ENCODE measurements around the gene PIGB.
"Not testable (repeated sequence)": the region's sequence is repeated elsewhere in the genome, so short reads cannot be mapped to it uniquely, and the experiment has no call there.

Gene PIGB

GRCh38 chr15:55302801-55303200 is 16.2 kb upstream of the PIGB start:
- DNase-seq: not testable (repeated sequence)

GRCh38 chr15:55319537-55320237 is 665 bp downstream of the PIGB start:
- DNase-seq: no peak

- DNase-seq: no peak
Observed at GRCh38 chr15:55320238-55320550, 1.2 kb downstream of the PIGB start.

GRCh38 chr15:55320963-55321362 is 1.9 kb downstream of the PIGB start:
- DNase-seq: no peak

GRCh38 chr15:55322467-55322866 is 3.4 kb downstream of the PIGB start:
- no peak for DNase-seq

- DNase-seq: no peak
Observed at GRCh38 chr15:55327387-55327786, 8.4 kb downstream of the PIGB start.

- DNase-seq: no peak
Observed at GRCh38 chr15:55334371-55334770, 15.3 kb downstream of the PIGB start.

- no peak for DNase-seq
Observed at GRCh38 chr15:55334997-55335396, 16.0 kb downstream of the PIGB start.

GRCh38 chr15:55337160-55337559 is 18.1 kb downstream of the PIGB start:
- no peak for DNase-seq

GRCh38 chr15:55343168-55343567 is 24.1 kb downstream of the PIGB start:
- DNase-seq: no peak

- no peak for DNase-seq
Observed at GRCh38 chr15:55344206-55344605, 25.2 kb downstream of the PIGB start.

GRCh38 chr15:55348281-55348778 is 29.3 kb downstream of the PIGB start:
- no peak for DNase-seq

GRCh38 chr15:55349282-55349681 is 30.3 kb downstream of the PIGB start:
- no peak for DNase-seq

- no peak for DNase-seq
Observed at GRCh38 chr15:55353025-55353424, 34.0 kb downstream of the PIGB start.

GRCh38 chr15:55356985-55357585 is 38.1 kb downstream of the PIGB start:
- DNase-seq: no peak

- no peak for DNase-seq
Observed at GRCh38 chr15:55357774-55358173, 38.8 kb downstream of the PIGB start.

GRCh38 chr15:55358471-55358870 is 39.4 kb downstream of the PIGB start:
- DNase-seq: no peak

- DNase-seq: no peak
Observed at GRCh38 chr15:55360256-55360655, 41.2 kb downstream of the PIGB start.

- no peak for DNase-seq
Observed at GRCh38 chr15:55361048-55361447, 42.0 kb downstream of the PIGB start.

- no peak for DNase-seq
Observed at GRCh38 chr15:55362641-55363040, 43.6 kb downstream of the PIGB start.

- DNase-seq: no peak
Observed at GRCh38 chr15:55366981-55367380, 48.0 kb downstream of the PIGB start.

- no peak for DNase-seq
Observed at GRCh38 chr15:55372701-55373440, 53.8 kb downstream of the PIGB start.

GRCh38 chr15:55379095-55379494 is 60.1 kb downstream of the PIGB start:
- DNase-seq: no peak

GRCh38 chr15:55381595-55381994 is 62.6 kb downstream of the PIGB start:
- DNase-seq: no peak

Data from NCI-H1930 (cell line).